Glutamatergic neuron (in vitro differentiated cells): ENCODE measurements around the gene TCF12. TPM values are rescaled to one million over a fixed set of nuclear protein-coding genes. Genes with fewer than 3 reads are reported as not detected.
"Not testable (repeated sequence)": the region's sequence is repeated elsewhere in the genome, so short reads cannot be mapped to it uniquely, and the experiment has no call there.

Source experiments
- DNase-seq: peaks from one replicate; pipeline ENCODE4 v3.0.0; 2022
- H3K27ac Mint-ChIP-seq: one replicate; pipeline ENCODE4 v1.8.0; 2020; ENCODE audit warnings: mild to moderate bottlenecking, mixed read lengths, inconsistent platforms; ENCODE audit not compliant: unreplicated experiment
- H3K27me3 Mint-ChIP-seq: one replicate; pipeline ENCODE4 v1.8.0; 2020; ENCODE audit warnings: mild to moderate bottlenecking, moderate library complexity, mixed read lengths, inconsistent platforms; ENCODE audit not compliant: unreplicated experiment
- H3K36me3 Mint-ChIP-seq: one replicate; pipeline ENCODE4 v1.8.0; 2020; ENCODE audit warnings: mild to moderate bottlenecking, mixed read lengths, inconsistent platforms; ENCODE audit not compliant: unreplicated experiment
- H3K4me1 Mint-ChIP-seq: one replicate; pipeline ENCODE4 v1.8.0; 2020; ENCODE audit warnings: mild to moderate bottlenecking, low read depth, mixed read lengths, inconsistent platforms; ENCODE audit not compliant: unreplicated experiment
- H3K4me3 Mint-ChIP-seq: one replicate; pipeline ENCODE4 v1.8.0; 2020; ENCODE audit warnings: mild to moderate bottlenecking, mixed read lengths, inconsistent platforms; ENCODE audit not compliant: unreplicated experiment
- H3K9me3 Mint-ChIP-seq: one replicate; pipeline ENCODE4 v1.8.0; 2020; ENCODE audit warnings: mild to moderate bottlenecking, moderate library complexity, mixed read lengths, inconsistent platforms; ENCODE audit not compliant: unreplicated experiment
- total RNA-seq: library from RNA; stranded (reverse); fragmentation: NEBNext Ultra II Directional; extraction: Animal tissue kit (Norgen Biotek cat#: 25700); gene quantifications from one replicate; pipeline ENCODE4 v1.2.1, GENCODE V29; 2021; ENCODE audit not compliant: unreplicated experiment
- TF ChIP-seq, protein P1 (sequence below): fragments of 200-600 bp; sonication (generic); IDR thresholded peaks from one replicate; pipeline ENCODE4 v1.5.0; 2021; ENCODE audit not compliant: partially characterized antibody, unreplicated experiment

The TCF12 gene
- total RNA-seq, 1 donor from 2014 or later = 140 TPM

DNA sequence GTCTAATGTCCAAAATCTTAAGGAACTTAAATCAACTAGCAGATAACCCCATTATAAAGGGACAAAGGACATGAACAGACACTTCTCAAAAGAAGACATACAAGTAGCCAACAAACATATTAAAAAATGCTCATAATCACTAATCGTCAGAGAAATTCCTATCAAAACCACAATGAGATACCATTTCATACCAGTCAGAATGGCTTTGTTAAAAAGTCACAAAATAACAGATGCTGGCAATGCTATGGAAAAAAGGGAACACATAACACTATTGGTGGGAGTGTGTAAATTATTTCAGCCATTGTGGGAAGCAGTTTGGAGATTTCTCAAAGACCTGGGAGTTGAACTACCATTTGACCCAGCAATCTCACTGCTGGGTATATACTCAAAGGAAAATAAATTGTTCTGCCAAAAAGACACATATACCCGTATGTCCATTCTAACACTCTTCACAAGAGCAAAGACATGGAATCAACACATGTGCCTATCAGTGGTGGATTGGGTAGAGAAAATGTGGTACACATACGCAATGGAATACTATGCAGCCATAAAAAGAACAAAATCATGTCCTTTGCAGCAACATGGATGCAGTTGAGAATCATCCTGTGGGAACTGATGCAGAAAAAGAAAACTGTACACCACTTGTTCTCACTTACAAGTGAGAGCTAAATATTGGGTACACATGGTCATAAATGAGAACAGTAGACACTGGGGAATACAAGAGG is 78.5 kb downstream of the TCF12 start:
- Mint-ChIP-seq H3K4me3 (no peak overlapping the region), H3K27me3 (no peaks in the 10 kb centered on the region), H3K4me1 (peaks cover 4% of the 10 kb centered on the region), H3K36me3 (peaks cover 4% of the 10 kb centered on the region), H3K27ac (no peak overlapping the region), H3K9me3 (peaks cover 2% of the 10 kb centered on the region)
- DNase-seq = no peak
- TF ChIP-seq, protein P1, sequence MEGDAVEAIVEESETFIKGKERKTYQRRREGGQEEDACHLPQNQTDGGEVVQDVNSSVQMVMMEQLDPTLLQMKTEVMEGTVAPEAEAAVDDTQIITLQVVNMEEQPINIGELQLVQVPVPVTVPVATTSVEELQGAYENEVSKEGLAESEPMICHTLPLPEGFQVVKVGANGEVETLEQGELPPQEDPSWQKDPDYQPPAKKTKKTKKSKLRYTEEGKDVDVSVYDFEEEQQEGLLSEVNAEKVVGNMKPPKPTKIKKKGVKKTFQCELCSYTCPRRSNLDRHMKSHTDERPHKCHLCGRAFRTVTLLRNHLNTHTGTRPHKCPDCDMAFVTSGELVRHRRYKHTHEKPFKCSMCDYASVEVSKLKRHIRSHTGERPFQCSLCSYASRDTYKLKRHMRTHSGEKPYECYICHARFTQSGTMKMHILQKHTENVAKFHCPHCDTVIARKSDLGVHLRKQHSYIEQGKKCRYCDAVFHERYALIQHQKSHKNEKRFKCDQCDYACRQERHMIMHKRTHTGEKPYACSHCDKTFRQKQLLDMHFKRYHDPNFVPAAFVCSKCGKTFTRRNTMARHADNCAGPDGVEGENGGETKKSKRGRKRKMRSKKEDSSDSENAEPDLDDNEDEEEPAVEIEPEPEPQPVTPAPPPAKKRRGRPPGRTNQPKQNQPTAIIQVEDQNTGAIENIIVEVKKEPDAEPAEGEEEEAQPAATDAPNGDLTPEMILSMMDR = no peak

DNA sequence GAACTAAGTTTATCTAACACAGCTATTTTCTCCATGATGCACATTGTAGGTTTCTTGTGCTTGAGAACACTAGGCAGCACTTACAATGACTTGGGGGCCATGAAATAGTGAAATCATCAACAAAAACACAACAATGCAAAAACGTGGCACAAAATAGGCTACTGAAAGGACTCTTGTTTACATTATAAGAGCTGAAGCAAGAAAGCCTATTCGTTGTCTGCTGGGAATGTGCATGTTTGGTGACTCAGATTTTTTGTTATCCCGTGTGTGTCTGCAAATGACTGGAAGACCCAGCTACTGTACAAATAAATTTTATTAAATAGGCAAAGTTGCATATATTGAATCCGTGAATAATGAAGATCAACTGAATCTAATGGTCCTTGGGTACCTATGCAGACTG is 85.0 kb downstream of the TCF12 start:
- Mint-ChIP-seq H3K9me3 (no peaks in the 10 kb centered on the region), H3K4me1 (no peaks in the 10 kb centered on the region), H3K4me3 (no peak overlapping the region), H3K36me3 (no peaks in the 10 kb centered on the region), H3K27me3 (peaks cover 4% of the 10 kb centered on the region), H3K27ac (no peak overlapping the region)
- DNase-seq = no peak
- TF ChIP-seq, protein P1 = no peak

DNA sequence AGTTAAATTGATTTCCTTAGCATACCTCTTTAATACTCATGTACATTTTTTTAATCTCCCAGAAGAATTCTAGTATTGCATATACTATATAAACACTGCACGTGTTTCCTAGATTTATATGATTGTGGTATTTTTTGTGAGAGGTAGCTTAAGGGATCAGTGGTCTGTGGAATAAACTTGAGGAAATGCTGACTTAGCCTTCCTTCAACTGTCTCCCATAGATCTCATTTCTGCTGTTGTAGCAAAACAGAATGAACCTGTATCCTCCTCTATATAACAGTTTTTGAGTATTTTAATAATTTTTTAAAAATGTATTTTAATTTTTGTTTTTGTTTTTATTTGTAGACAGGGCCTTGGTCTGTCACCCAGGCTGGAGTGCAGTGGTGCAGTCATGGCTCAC is 86.8 kb downstream of the TCF12 start:
- no peak for DNase-seq
- Mint-ChIP-seq H3K9me3 (no peaks in the 10 kb centered on the region), H3K27me3 (peaks cover 4% of the 10 kb centered on the region), H3K36me3 (no peaks in the 10 kb centered on the region), H3K4me1 (no peaks in the 10 kb centered on the region), H3K27ac (no peak overlapping the region), H3K4me3 (no peak overlapping the region)
- TF ChIP-seq, protein P1 = no peak

DNA sequence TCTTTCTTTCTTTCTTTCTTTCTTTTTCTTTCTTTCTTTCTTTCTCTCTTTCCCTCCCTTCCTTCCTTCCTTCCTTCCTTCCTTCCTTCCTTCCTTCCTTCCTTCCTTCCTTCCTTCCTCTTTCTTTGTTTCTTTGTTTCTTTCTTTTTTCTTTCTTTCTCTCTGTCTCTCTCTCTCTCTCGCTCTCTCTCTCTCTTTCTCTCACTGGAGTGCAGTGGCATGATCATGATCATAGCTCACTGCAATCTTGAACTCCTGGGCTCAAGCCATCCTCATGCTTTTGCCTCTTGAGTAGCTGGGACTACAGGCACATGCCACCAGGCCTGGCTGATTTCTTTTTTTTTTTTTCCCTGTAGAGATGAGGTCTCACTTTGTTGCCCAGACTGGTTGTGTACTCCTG is 89.4 kb downstream of the TCF12 start:
- H3K9me3 Mint-ChIP-seq, H3K27ac Mint-ChIP-seq, H3K4me3 Mint-ChIP-seq, H3K27me3 Mint-ChIP-seq, H3K36me3 Mint-ChIP-seq, DNase-seq, H3K4me1 Mint-ChIP-seq: not testable (repeated sequence)

DNA sequence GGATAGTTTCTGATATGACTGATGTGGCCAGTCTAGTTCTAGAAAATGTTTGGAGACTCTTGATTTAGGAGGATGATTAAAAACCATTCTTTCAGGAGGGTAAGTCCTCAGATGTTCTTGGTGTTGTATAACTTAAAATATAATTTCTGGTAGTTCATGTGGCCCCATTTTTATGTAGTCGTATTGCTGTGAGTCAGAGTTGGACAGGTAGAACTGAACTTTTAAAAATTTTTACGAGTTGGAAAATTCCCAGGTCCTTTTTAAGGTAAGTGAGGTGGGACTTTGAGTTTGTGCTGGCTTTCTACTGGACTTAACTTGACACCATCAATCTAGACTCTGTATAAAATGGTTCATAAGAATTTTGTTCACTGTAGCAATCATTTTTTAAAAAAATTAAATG is 92.3 kb downstream of the TCF12 start:
- peaks cover 9% of the 10 kb centered on the region for H3K4me1 Mint-ChIP-seq
- H3K36me3 Mint-ChIP-seq = no peaks in the 10 kb centered on the region
- peaks cover 2% of the 10 kb centered on the region for H3K9me3 Mint-ChIP-seq
- TF ChIP-seq, protein P1 = no peak
- no peak for DNase-seq
- H3K27me3 Mint-ChIP-seq = peaks cover 4% of the 10 kb centered on the region
- no peak overlapping the region for H3K4me3 Mint-ChIP-seq
- H3K27ac Mint-ChIP-seq = no peak overlapping the region
